ENCODE measurements around the gene PSKH1.

The PSKH1 gene

GRCh38 chr16:67975321-67976105 lies 82.5 kb downstream of the PSKH1 start:
- no peak overlapping the region for H2BK120ac ChIP-seq (ENCODE audit: low read depth, low read length)
- no peaks in the 10 kb centered on the region for H3K36me3 ChIP-seq (ENCODE audit: control insufficient read depth in 1 of 2, insufficient read depth in 2 of 2, low read depth in 1 of 2, low read length in 2 of 2)
- no peaks in the 10 kb centered on the region for H3K9me3 ChIP-seq (ENCODE audit: control insufficient read depth, low read length)
- no peak overlapping the region for H2BK5ac ChIP-seq (ENCODE audit: low read depth, low read length, poor library complexity, severe bottlenecking)
- no peak overlapping the region for H4K8ac ChIP-seq (ENCODE audit: low read length)
- H3K79me1 ChIP-seq (replicated peaks; ENCODE audit: low read length, poor library complexity, severe bottlenecking) = no peaks in the 10 kb centered on the region
- H2BK12ac ChIP-seq (ENCODE audit: low read length in 2 of 2) = no peak overlapping the region
- no peak overlapping the region for H3K14ac ChIP-seq (ENCODE audit: low read length in 2 of 2)
- WGBS = 83% methylated on average over 14 of the region's 14 CpGs
- no peak overlapping the region for H3K4me3 ChIP-seq (ENCODE audit: insufficient read depth in 1 of 2, low read depth in 1 of 2, low read length in 2 of 2)
- no peak overlapping the region for H3K4ac ChIP-seq (ENCODE audit: low read depth in 1 of 2, low read length in 2 of 2)
- no peak overlapping the region for H2BK15ac ChIP-seq (ENCODE audit: low read depth, poor library complexity, severe bottlenecking)
- DNase-seq = no peak
- no peak overlapping the region for H3K23ac ChIP-seq (ENCODE audit: low read length in 2 of 2)
- H3K4me1 ChIP-seq (ENCODE audit: control insufficient read depth, insufficient read depth, low read depth, low read length) = no peaks in the 10 kb centered on the region
- H3K27me3 ChIP-seq (ENCODE audit: control insufficient read depth in 1 of 2, insufficient read depth in 1 of 2, low read length in 2 of 2) = peaks cover 32 to 47% of the 10 kb centered on the region in 2 experiments
- no peak overlapping the region for H3K18ac ChIP-seq (ENCODE audit: low read depth in 1 of 2, low read length in 2 of 2)
- no peak overlapping the region for H3K27ac ChIP-seq (ENCODE audit: low read length, poor library complexity, severe bottlenecking)
- no peak overlapping the region for H3K4me2 ChIP-seq (ENCODE audit: low read length, poor library complexity, severe bottlenecking)
- H2AK5ac ChIP-seq (ENCODE audit: low read length, severe bottlenecking) = no peak overlapping the region
- H4K91ac ChIP-seq (ENCODE audit: low read length) = no peak overlapping the region
- no peak overlapping the region for H3K9ac ChIP-seq (ENCODE audit: low read length)
- H2AFZ ChIP-seq (ENCODE audit: low read depth, low read length) = no peak overlapping the region

- DNase-seq = no peak
- Histone ChIP-seq H3K18ac (ENCODE audit: low read depth in 1 of 2, low read length in 2 of 2) (no peak overlapping the region), H3K4me1 (ENCODE audit: control insufficient read depth, insufficient read depth, low read depth, low read length) (no peaks in the 10 kb centered on the region), H3K4me3 (ENCODE audit: insufficient read depth in 1 of 2, low read depth in 1 of 2, low read length in 2 of 2) (no peak overlapping the region), H3K4me2 (ENCODE audit: low read length, poor library complexity, severe bottlenecking) (no peak overlapping the region), H4K8ac (ENCODE audit: low read length) (no peak overlapping the region), H3K36me3 (ENCODE audit: control insufficient read depth in 1 of 2, insufficient read depth in 2 of 2, low read depth in 1 of 2, low read length in 2 of 2) (no peaks in the 10 kb centered on the region), H3K14ac (ENCODE audit: low read length in 2 of 2) (no peak overlapping the region), H3K27ac (ENCODE audit: low read length, poor library complexity, severe bottlenecking) (no peak overlapping the region), H3K4ac (ENCODE audit: low read depth in 1 of 2, low read length in 2 of 2) (no peak overlapping the region), H2BK120ac (ENCODE audit: low read depth, low read length) (no peak overlapping the region), H2BK5ac (ENCODE audit: low read depth, low read length, poor library complexity, severe bottlenecking) (no peak overlapping the region), H2AK5ac (ENCODE audit: low read length, severe bottlenecking) (no peak overlapping the region), H3K9me3 (ENCODE audit: control insufficient read depth, low read length) (no peaks in the 10 kb centered on the region), H3K23ac (ENCODE audit: low read length in 2 of 2) (no peak overlapping the region), H3K79me1 (replicated peaks; ENCODE audit: low read length, poor library complexity, severe bottlenecking) (no peaks in the 10 kb centered on the region), H2BK12ac (ENCODE audit: low read length in 2 of 2) (no peak overlapping the region), H3K27me3 (ENCODE audit: control insufficient read depth in 1 of 2, insufficient read depth in 1 of 2, low read length in 2 of 2) (peaks cover 32 to 47% of the 10 kb centered on the region in 2 experiments), H2BK15ac (ENCODE audit: low read depth, poor library complexity, severe bottlenecking) (no peak overlapping the region), H4K91ac (ENCODE audit: low read length) (no peak overlapping the region), H3K9ac (ENCODE audit: low read length) (no peak overlapping the region), H2AFZ (ENCODE audit: low read depth, low read length) (no peak overlapping the region)
- WGBS = 98% methylated on average over 2 of the region's 2 CpGs
These were observed 83.2 kb downstream of the PSKH1 start for GRCh38 chr16:67976205-67976604.

- Histone ChIP-seq H3K4me3 (ENCODE audit: insufficient read depth in 1 of 2, low read depth in 1 of 2, low read length in 2 of 2) (no peak overlapping the region), H2AFZ (ENCODE audit: low read depth, low read length) (no peak overlapping the region), H2AK5ac (ENCODE audit: low read length, severe bottlenecking) (no peak overlapping the region), H3K4me2 (ENCODE audit: low read length, poor library complexity, severe bottlenecking) (no peak overlapping the region), H3K9me3 (ENCODE audit: control insufficient read depth, low read length) (no peaks in the 10 kb centered on the region), H3K9ac (ENCODE audit: low read length) (no peak overlapping the region), H3K4ac (ENCODE audit: low read depth in 1 of 2, low read length in 2 of 2) (no peak overlapping the region), H3K14ac (ENCODE audit: low read length in 2 of 2) (no peak overlapping the region), H2BK12ac (ENCODE audit: low read length in 2 of 2) (no peak overlapping the region), H3K79me1 (replicated peaks; ENCODE audit: low read length, poor library complexity, severe bottlenecking) (no peaks in the 10 kb centered on the region), H2BK120ac (ENCODE audit: low read depth, low read length) (no peak overlapping the region), H3K27me3 (ENCODE audit: control insufficient read depth in 1 of 2, insufficient read depth in 1 of 2, low read length in 2 of 2) (peaks cover 32 to 47% of the 10 kb centered on the region in 2 experiments), H3K18ac (ENCODE audit: low read depth in 1 of 2, low read length in 2 of 2) (no peak overlapping the region), H2BK15ac (ENCODE audit: low read depth, poor library complexity, severe bottlenecking) (no peak overlapping the region), H2BK5ac (ENCODE audit: low read depth, low read length, poor library complexity, severe bottlenecking) (no peak overlapping the region), H4K8ac (ENCODE audit: low read length) (no peak overlapping the region), H3K27ac (ENCODE audit: low read length, poor library complexity, severe bottlenecking) (no peak overlapping the region), H3K23ac (ENCODE audit: low read length in 2 of 2) (no peak overlapping the region), H3K36me3 (ENCODE audit: control insufficient read depth in 1 of 2, insufficient read depth in 2 of 2, low read depth in 1 of 2, low read length in 2 of 2) (no peaks in the 10 kb centered on the region), H4K91ac (ENCODE audit: low read length) (no peak overlapping the region), H3K4me1 (ENCODE audit: control insufficient read depth, insufficient read depth, low read depth, low read length) (no peaks in the 10 kb centered on the region)
- WGBS = 67% methylated on average over 5 of the region's 5 CpGs
- DNase-seq = no peak
These were observed 84.0 kb downstream of the PSKH1 start for GRCh38 chr16:67977005-67977404.

GRCh38 chr16:67977469-67978227 lies 84.6 kb downstream of the PSKH1 start:
- Histone ChIP-seq H3K4me1 (ENCODE audit: control insufficient read depth, insufficient read depth, low read depth, low read length) (no peaks in the 10 kb centered on the region), H3K9ac (ENCODE audit: low read length) (no peak overlapping the region), H4K91ac (ENCODE audit: low read length) (no peak overlapping the region), H3K27ac (ENCODE audit: low read length, poor library complexity, severe bottlenecking) (no peak overlapping the region), H4K8ac (ENCODE audit: low read length) (no peak overlapping the region), H2AK5ac (ENCODE audit: low read length, severe bottlenecking) (no peak overlapping the region), H2BK5ac (ENCODE audit: low read depth, low read length, poor library complexity, severe bottlenecking) (no peak overlapping the region), H3K27me3 (ENCODE audit: control insufficient read depth in 1 of 2, insufficient read depth in 1 of 2, low read length in 2 of 2) (peaks cover 32 to 47% of the 10 kb centered on the region in 2 experiments), H2AFZ (ENCODE audit: low read depth, low read length) (no peak overlapping the region), H3K36me3 (ENCODE audit: control insufficient read depth in 1 of 2, insufficient read depth in 2 of 2, low read depth in 1 of 2, low read length in 2 of 2) (no peaks in the 10 kb centered on the region), H2BK120ac (ENCODE audit: low read depth, low read length) (no peak overlapping the region), H3K4ac (ENCODE audit: low read depth in 1 of 2, low read length in 2 of 2) (no peak overlapping the region), H2BK15ac (ENCODE audit: low read depth, poor library complexity, severe bottlenecking) (no peak overlapping the region), H3K4me3 (ENCODE audit: insufficient read depth in 1 of 2, low read depth in 1 of 2, low read length in 2 of 2) (no peak overlapping the region), H3K18ac (ENCODE audit: low read depth in 1 of 2, low read length in 2 of 2) (no peak overlapping the region), H3K14ac (ENCODE audit: low read length in 2 of 2) (no peak overlapping the region), H3K23ac (ENCODE audit: low read length in 2 of 2) (no peak overlapping the region), H3K9me3 (ENCODE audit: control insufficient read depth, low read length) (no peaks in the 10 kb centered on the region), H3K4me2 (ENCODE audit: low read length, poor library complexity, severe bottlenecking) (no peak overlapping the region), H3K79me1 (replicated peaks; ENCODE audit: low read length, poor library complexity, severe bottlenecking) (no peaks in the 10 kb centered on the region), H2BK12ac (ENCODE audit: low read length in 2 of 2) (no peak overlapping the region)
- 92% methylated on average over 7 of the region's 9 CpGs for WGBS
- no peak for DNase-seq
